Measurements from ENCODE around the gene TMEM107. TPM values are rescaled to one million over a fixed set of nuclear protein-coding genes. Genes with fewer than 3 reads are reported as not detected.
A peak's percentile ranks its signal among the peaks of the same experiment; 100 is the strongest.

TMEM107 gene
- total and polyA plus RNA-seq, 10 of the 15 experiments (the other 5 are each of a cell fraction or from before 2014, with no cell fraction given): 7.9 to 38.7 (median 22.9) TPM

DNA sequence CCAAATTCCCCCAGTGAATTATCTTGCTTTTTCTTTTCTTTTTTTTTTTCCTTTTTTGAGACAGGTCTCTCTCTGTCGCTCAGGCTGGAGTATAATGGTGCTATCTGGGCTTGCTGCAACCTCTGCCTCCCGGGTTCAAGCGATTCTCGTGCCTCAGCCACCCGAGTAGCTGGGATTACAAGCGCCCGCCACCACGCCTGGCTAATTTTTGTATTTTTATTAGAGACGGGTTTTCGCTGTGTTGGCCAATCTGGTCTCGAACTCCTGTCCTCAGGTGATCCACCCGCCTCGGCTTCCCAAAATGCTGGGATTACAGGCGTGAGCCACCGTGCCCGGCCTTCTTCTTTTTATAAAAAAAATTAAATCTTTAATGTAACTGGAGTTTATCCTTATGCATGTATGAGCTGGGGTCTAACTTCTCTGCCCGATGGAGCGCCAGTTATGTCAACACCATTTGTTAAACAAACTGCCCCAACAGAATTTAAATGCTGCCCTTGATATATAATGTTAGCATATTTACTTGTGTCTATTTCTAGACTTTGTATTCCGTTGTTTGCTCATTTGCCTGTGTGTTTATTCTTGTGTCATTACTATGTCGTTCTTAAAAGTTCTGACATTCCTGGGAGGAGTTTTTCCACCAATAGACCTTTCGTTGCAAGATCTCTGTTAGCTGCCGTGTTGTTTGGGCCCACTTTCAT lies 34.7 kb upstream of the TMEM107 start (continued):
- TF ChIP-seq, protein P1, sequence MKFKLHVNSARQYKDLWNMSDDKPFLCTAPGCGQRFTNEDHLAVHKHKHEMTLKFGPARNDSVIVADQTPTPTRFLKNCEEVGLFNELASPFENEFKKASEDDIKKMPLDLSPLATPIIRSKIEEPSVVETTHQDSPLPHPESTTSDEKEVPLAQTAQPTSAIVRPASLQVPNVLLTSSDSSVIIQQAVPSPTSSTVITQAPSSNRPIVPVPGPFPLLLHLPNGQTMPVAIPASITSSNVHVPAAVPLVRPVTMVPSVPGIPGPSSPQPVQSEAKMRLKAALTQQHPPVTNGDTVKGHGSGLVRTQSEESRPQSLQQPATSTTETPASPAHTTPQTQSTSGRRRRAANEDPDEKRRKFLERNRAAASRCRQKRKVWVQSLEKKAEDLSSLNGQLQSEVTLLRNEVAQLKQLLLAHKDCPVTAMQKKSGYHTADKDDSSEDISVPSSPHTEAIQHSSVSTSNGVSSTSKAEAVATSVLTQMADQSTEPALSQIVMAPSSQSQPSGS (IDR thresholded peaks at IDR 0.05; ENCODE audit: low read length): no peak
- TF ChIP-seq, protein P2, sequence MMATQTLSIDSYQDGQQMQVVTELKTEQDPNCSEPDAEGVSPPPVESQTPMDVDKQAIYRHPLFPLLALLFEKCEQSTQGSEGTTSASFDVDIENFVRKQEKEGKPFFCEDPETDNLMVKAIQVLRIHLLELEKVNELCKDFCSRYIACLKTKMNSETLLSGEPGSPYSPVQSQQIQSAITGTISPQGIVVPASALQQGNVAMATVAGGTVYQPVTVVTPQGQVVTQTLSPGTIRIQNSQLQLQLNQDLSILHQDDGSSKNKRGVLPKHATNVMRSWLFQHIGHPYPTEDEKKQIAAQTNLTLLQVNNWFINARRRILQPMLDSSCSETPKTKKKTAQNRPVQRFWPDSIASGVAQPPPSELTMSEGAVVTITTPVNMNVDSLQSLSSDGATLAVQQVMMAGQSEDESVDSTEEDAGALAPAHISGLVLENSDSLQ (IDR thresholded peaks at IDR 0.05): 0 out of 2 replicates have a peak, but pooled peaks have one; percentile 23
- no peak for TF ChIP-seq NR2C1 (IDR thresholded peaks at IDR 0.05)
- no peak for TF ChIP-seq SIN3A (IDR thresholded peaks at IDR 0.05; ENCODE audit: low read depth, low read length)
- no peak for TF ChIP-seq NFIC (IDR thresholded peaks at IDR 0.05; ENCODE audit: low read depth, low read length)
- TF ChIP-seq SIX5 (IDR thresholded peaks at IDR 0.05; ENCODE audit: low read depth, low read length, severe bottlenecking): no peak
- TF ChIP-seq SREBF2 (IDR thresholded peaks at IDR 0.05; ENCODE audit: low read length): no peak
- TF ChIP-seq PML (IDR thresholded peaks at IDR 0.05; ENCODE audit: low read length): no peak
- peak; percentile 59 to 72; a peak in 3 of 4 replicates for TF ChIP-seq IKZF2 (IDR thresholded peaks at IDR 0.05)
- no peak for TF ChIP-seq KAT2A (conservative IDR thresholded peaks at IDR 0.05; ENCODE audit: control insufficient read depth, low read depth, low read length)
- TF ChIP-seq, protein P3, sequence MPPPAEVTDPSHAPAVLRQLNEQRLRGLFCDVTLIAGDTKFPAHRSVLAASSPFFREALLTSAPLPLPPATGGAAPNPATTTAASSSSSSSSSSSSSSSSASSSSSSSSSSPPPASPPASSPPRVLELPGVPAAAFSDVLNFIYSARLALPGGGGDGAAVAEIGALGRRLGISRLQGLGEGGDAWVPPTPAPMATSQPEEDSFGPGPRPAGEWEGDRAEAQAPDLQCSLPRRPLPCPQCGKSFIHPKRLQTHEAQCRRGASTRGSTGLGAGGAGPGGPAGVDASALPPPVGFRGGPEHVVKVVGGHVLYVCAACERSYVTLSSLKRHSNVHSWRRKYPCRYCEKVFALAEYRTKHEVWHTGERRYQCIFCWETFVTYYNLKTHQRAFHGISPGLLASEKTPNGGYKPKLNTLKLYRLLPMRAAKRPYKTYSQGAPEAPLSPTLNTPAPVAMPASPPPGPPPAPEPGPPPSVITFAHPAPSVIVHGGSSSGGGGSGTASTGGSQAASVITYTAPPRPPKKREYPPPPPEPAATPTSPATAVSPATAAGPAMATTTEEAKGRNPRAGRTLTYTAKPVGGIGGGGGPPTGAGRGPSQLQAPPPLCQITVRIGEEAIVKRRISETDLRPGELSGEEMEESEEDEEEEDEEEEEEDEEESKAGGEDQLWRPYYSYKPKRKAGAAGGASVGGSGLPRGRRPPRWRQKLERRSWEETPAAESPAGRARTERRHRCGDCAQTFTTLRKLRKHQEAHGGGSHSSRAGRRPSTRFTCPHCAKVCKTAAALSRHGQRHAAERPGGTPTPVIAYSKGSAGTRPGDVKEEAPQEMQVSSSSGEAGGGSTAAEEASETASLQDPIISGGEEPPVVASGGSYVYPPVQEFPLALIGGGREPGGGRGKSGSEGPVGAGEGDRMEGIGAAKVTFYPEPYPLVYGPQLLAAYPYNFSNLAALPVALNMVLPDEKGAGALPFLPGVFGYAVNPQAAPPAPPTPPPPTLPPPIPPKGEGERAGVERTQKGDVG (CRISPR knock-in tag; IDR thresholded peaks at IDR 0.05): no peak
- no peak for TF ChIP-seq CREB1 (IDR thresholded peaks at IDR 0.05; ENCODE audit: low read depth)
- TF ChIP-seq KDM1A (IDR thresholded peaks at IDR 0.05; ENCODE audit: borderline replicate concordance): no peak
- TF ChIP-seq, protein P4, sequence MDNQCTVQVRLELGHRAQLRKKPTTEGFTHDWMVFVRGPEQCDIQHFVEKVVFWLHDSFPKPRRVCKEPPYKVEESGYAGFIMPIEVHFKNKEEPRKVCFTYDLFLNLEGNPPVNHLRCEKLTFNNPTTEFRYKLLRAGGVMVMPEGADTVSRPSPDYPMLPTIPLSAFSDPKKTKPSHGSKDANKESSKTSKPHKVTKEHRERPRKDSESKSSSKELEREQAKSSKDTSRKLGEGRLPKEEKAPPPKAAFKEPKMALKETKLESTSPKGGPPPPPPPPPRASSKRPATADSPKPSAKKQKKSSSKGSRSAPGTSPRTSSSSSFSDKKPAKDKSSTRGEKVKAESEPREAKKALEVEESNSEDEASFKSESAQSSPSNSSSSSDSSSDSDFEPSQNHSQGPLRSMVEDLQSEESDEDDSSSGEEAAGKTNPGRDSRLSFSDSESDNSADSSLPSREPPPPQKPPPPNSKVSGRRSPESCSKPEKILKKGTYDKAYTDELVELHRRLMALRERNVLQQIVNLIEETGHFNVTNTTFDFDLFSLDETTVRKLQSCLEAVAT (IDR thresholded peaks at IDR 0.05): no peak
- TF ChIP-seq, protein P5, sequence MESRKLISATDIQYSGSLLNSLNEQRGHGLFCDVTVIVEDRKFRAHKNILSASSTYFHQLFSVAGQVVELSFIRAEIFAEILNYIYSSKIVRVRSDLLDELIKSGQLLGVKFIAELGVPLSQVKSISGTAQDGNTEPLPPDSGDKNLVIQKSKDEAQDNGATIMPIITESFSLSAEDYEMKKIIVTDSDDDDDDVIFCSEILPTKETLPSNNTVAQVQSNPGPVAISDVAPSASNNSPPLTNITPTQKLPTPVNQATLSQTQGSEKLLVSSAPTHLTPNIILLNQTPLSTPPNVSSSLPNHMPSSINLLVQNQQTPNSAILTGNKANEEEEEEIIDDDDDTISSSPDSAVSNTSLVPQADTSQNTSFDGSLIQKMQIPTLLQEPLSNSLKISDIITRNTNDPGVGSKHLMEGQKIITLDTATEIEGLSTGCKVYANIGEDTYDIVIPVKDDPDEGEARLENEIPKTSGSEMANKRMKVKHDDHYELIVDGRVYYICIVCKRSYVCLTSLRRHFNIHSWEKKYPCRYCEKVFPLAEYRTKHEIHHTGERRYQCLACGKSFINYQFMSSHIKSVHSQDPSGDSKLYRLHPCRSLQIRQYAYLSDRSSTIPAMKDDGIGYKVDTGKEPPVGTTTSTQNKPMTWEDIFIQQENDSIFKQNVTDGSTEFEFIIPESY (IDR thresholded peaks at IDR 0.05): no peak
- peak; percentile 38 for TF ChIP-seq EED (IDR thresholded peaks at IDR 0.05; ENCODE audit: low read depth)
- TF ChIP-seq, protein P6, sequence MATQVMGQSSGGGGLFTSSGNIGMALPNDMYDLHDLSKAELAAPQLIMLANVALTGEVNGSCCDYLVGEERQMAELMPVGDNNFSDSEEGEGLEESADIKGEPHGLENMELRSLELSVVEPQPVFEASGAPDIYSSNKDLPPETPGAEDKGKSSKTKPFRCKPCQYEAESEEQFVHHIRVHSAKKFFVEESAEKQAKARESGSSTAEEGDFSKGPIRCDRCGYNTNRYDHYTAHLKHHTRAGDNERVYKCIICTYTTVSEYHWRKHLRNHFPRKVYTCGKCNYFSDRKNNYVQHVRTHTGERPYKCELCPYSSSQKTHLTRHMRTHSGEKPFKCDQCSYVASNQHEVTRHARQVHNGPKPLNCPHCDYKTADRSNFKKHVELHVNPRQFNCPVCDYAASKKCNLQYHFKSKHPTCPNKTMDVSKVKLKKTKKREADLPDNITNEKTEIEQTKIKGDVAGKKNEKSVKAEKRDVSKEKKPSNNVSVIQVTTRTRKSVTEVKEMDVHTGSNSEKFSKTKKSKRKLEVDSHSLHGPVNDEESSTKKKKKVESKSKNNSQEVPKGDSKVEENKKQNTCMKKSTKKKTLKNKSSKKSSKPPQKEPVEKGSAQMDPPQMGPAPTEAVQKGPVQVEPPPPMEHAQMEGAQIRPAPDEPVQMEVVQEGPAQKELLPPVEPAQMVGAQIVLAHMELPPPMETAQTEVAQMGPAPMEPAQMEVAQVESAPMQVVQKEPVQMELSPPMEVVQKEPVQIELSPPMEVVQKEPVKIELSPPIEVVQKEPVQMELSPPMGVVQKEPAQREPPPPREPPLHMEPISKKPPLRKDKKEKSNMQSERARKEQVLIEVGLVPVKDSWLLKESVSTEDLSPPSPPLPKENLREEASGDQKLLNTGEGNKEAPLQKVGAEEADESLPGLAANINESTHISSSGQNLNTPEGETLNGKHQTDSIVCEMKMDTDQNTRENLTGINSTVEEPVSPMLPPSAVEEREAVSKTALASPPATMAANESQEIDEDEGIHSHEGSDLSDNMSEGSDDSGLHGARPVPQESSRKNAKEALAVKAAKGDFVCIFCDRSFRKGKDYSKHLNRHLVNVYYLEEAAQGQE (IDR thresholded peaks at IDR 0.05; ENCODE audit: low read depth, low read length): no peak
- no peak for TF ChIP-seq BACH1 (IDR thresholded peaks at IDR 0.05; ENCODE audit: borderline replicate concordance)
